NCI-H526 treated with DMSO at 0.1 percent for 48 hours (cell line): ENCODE data around the gene ASB8.
"Not testable (repeated sequence)": the region's sequence is repeated elsewhere in the genome, so short reads cannot be mapped to it uniquely, and the experiment has no call there.

Source experiments
- DNase-seq: peaks from one replicate; lab custom pipeline; 2025; lab: John Stamatoyannopoulos, UW

The ASB8 gene

GRCh38 chr12:48182631-48183030 lies 25.3 kb upstream of the ASB8 start:
- DNase-seq: no peak

DNA sequence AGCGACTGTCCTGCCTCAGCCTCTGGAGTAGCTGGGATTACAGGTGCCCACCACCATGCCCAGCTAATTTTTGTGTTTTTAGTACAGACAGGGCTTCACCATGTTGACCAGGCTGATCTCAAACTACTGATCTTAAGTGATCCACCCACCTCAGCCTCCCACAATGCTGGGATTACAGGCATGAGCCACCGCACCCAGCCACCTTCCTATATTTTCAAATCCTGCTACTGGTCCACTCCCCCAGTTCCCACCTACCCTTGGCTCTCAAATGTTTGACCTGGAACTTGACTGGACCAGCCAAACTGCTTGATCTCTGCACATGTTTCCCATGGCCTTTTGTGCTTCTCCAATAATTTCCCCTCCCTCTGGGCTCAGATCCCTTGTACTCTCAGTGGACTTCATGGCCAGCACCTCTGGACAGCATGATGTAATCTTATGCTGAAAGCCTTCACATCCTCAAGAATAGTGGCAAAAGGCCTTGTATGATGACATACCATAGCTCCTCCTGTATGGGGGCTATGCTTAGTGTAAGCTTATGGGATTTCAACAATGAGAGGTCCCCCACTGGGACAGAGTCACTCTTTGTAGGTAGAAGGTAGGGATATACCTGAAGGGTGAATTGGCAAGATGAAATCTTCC lies 23.7 kb upstream of the ASB8 start:
- no peak for DNase-seq

DNA sequence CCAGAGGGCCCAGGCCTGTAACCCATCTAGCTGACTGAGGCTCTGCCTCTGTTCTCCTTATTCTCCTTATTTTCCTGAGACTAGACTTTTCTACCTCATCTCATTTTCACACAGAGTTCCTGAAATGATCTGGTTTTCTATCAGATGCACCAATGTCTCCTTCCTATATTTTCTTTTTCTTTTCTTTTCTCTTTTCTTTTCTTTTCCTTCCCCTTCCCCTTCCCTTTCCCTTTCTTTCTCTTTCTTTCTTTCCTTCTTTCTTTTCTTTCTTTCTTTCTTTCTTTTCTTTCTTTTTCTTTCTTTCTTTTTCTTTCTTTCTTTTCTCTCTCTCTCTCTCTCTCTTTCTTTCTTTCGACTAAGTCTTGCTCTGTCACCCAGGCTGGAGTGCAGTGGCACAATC lies 23.1 kb upstream of the ASB8 start:
- DNase-seq: no peak

- no peak for DNase-seq
Observed at GRCh38 chr12:48179466-48179865, 22.2 kb upstream of the ASB8 start.

DNA sequence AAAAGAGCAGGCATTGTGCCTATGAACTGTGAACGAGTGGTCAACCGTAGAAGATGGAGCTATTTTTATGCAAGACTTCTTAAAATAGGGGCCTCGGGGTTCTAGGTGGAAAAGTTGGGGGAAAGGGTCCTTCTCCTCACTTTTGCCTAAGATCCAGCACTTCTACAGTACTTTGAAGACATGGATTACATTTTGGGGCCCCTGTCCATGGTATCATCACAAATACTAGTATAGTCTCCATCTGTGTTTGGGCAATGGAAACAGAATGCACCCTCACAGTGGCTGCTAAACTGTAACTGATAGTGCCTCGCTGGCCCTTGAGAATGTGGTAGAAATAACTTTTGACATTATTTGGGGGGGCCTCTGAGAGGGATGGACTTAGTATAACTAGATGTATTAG lies 20.7 kb upstream of the ASB8 start:
- no peak for DNase-seq

DNA sequence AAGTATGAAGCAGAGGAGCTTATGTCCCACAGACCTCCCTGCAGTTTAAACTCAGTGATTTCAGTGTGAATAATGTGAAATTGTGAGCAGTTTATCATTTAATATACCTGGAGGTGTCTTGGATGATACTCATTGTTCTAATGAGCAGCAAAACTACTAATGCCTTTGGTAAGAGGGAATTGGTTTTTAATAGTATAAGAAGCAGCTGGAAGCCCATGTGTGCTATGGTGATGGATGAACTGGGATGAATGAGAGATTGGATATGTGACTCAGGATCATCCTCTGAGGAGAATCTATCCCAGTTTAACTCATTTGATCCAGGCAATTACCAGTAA lies 19.1 kb upstream of the ASB8 start:
- no peak for DNase-seq

DNA sequence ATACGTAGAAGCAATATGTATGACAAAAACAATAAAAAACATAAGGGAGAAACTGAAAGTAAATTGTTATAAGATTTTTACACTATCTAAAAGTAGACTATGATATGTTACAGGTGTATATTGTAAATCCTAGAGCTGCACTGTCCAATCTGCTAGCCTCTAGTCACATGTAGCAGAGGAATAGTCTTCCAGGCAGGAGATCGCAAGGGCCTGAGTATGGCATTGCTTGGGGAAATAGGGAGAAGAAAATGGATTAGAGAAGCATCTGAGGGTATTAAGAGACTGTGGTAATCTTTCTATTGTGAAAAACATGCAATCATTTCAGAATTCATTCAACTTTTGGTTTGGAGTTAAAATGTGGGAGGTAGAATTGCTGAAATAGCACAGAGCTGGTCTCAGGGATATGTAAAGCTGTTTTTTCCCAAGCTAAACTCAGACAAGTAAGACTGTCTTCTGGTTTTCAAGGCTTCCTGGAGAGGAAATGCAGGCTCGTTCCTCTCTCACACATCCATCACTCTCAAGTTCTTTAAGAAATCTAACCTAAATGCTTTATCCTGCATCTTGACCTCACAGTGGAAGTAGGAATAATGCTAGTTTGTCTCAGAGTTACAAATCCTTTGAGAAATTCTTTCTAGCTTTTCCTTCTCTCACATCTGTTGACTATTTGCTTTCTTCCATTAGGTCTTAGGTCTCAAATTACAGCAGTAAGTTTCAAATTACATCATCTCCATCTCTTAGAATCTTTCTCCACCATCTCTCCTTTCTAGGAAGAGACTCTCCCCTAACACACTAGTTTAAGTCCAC lies 18.5 kb upstream of the ASB8 start:
- DNase-seq: no peak

DNA sequence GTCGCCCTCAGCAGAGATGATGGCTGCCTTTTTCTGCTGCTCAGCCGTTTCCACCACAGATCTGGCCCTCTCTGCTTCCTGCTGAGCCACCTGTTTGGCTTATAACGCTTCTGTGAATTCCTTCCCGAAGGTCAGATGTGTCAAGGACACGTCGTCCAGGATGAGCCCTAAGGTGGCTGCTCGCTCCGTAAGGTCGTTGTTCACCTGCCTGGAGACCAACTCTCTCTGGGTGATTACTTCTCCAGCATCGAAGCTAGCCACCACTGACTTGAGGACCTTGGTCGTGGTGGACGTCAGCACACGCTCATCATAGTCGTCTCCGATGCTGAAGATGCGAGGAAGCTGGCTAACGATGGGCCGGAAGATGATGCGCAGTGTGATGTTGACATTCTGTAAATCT lies 11.7 kb upstream of the ASB8 start:
- DNase-seq: no peak

GRCh38 chr12:48165089-48165981 lies 8.0 kb upstream of the ASB8 start:
- peak; percentile 20 for DNase-seq

- no peak for DNase-seq
Observed at GRCh38 chr12:48164451-48164850, 7.1 kb upstream of the ASB8 start.

DNA sequence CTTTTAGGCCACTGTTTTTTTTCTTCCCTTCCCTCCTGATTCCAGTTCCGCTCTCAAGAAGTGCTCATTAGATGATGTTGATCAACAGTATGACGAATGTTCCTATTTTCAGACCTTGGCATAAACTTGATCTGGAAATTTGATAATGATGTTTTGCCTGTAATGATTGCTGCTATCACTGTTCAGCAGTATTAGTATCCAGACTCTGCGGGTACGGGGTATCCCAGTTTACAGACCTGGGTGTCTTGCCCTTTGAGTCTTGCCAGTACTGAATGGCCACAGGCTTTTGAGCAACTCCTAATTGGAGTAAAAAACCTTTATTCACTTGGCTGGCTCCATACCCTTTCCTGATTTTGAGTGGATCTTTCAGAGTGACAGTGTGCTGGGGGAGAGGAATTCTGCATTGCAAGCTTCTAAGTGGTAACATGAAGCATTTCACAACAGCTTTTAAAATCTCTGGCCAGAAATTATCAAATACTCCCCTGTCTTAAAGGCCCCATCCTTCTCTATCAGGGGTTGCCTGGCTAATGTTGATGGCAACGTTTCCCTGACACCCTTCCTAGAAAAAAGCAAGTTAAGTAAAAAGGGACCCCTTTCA lies 5.9 kb upstream of the ASB8 start:
- no peak for DNase-seq

- no peak for DNase-seq
Observed at GRCh38 chr12:48160807-48161206, 3.5 kb upstream of the ASB8 start.

GRCh38 chr12:48160046-48160445 lies 2.7 kb upstream of the ASB8 start:
- no peak for DNase-seq

DNA sequence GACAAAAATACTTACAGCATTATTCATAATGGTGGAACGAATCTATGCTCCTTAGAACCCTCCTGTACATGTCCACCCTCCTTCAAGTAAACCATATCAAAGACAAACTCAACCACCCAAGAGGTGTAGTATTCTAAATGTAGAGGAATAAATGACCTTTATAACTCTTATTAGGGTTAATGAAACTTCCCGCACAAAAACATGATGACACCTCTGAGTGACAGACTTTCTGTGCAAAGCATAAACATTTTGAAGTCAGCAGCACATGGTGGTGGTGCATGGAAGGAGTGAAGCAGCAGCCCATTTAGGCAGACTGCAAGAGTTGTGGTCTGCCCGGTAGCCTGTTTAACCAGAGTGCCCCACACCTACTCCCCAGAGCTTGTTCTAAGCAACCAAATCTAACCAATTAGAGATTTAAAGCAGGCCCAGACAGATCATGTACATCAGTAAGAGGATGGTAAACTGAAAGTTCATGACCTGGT lies 615 bp upstream of the ASB8 start:
- no peak for DNase-seq

- DNase-seq: no peak
Observed at GRCh38 chr12:48156652-48157017, 680 bp downstream of the ASB8 start.

GRCh38 chr12:48155786-48156185 lies 1.5 kb downstream of the ASB8 start:
- not testable (repeated sequence) for DNase-seq

DNA sequence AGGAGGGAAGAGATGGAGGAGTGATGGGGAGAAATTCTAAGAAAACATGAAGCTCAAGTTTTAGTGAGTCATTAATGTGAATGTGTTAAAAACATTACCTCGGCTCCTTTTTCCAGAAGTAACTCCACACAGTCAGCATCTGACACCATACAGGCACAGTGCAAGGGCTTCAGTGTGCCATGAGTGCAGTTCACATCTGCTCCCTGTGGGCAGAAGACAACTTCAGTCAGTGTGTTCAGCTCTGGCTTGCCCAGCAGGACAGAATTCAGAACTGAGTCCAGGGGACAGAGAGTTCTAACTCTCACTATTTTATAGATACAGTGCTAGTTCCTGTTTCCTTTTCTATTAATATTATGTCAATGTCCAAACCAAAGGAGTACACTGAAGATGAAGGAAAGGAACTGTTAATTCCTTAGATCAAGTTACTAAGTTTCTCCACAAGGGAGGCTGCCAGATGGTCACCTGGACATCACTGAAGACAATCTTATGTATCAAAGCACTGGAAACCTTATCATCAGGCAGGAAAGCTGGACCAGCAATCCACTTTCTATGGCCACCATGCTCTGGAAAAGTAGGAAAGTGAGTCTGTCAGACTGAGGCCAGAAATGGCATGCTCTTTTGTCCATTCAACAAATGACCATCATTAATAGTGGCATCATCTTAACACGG lies 6.1 kb downstream of the ASB8 start:
- no peak for DNase-seq

DNA sequence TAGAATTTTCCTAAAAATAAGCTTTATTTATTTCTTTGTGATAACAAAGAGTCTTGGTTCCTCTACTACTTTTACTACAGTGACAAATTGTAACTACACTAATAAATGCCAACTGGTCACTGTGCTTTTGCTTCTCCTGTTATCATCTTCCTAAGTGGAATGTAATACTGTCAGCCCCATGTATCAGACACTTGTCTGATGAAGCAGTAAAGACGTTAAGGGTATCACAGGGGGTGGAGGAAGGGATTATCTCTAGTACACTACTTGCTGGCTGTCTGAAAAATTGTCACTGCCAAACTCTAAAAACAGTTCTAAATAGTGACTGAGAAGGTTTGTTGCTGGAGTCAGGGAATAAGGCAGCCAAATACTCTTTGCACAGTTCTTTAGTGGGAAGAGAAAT lies 11.3 kb downstream of the ASB8 start:
- no peak for DNase-seq

DNA sequence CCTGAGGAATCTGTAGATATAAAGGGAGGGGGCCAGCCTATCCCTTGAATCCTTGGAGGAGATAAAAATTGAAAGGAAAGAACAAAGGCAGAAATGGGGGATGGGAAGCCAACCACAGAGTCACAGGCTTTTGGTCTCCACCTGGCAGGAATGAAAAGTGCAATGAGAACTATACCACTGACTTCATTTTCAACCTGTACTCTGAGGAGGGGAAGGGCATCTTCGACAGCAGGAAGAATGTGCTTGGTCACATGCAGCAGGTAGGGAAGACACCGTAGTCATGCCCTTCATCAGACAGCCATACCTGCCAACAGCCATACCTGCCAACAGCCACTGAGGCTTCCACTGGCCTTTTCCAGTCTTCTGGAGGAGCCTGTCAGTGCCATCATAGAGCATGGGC lies 13.4 kb downstream of the ASB8 start:
- no peak for DNase-seq

DNA sequence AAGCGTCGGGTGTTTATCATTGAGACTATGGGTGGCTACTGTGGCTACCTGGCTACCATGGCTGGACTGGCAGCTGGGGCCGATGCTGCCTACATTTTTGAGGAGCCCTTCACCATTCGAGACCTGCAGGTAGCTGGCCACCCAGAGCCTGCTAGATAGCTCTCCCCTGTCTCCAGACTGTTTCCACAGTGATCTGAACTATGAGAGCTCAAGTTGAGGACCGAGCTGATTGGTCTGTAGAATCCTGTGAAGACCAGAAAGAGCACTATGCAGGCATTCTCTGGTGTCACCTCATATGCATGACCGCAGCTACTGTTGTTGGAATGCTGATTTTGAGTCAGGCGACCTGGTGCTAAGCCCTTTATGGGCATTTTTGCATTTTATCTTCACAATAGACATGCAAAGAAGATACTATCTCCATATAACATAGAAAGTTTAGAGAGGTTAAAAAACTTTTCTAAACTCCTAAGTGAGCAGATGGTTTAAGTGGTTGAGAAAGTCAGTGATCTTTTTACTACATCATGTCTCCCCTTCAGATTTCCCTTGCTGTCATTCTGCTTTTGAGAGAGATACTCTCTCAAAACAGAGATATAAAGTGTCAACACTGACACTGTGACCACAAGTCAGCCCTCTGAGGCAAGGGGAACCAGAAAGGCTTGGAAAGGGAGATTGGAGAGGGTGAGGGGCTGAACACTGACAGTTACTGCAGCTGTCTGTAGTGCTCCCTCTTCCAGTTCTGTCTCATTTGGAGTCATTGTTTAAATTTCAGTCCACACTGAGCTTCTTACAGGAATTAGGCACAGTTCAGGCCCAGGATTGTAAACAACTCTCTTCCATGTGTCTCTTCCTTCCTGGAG lies 14.3 kb downstream of the ASB8 start:
- DNase-seq: no peak

DNA sequence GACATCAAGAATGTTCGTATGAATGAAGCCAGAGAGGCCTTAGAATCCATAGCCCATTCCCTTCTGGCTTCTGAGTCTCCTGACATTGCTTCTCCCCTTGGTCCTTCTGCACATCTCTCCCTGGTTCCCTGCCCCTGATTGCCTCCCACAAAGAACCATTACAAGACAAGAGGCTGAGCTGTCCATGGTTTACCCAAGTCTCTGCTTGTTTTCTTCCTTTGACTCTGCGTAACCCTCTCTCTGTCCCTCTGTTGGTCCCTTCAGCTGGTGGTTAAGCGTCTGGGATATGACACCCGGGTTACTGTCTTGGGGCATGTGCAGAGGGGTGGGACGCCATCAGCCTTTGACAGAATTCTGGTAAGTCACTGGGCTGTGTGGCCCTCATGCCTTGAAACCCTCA lies 22.3 kb downstream of the ASB8 start:
- DNase-seq: no peak
